Liver (tissue), 9 donors: ENCODE data around the gene KIAA1217. TPM values are rescaled to one million over a fixed set of nuclear protein-coding genes. Genes with fewer than 3 reads are reported as not detected.
A peak's percentile ranks its signal among the peaks of the same experiment; 100 is the strongest.

Experiments
- DNase-seq: peaks from one replicate; pipeline ENCODE4 v3.0.0-alpha.2; 2017; ENCODE audit warnings: low spot score
- H3K27ac ChIP-seq, 2 donors: one replicate each; pipeline ENCODE4 v1.7.0; 2013; ENCODE audit warnings: inconsistent platforms in 2 of 2, low read length in 2 of 2, control low read depth in 1 of 2, low read depth in 1 of 2, mild to moderate bottlenecking in 1 of 2
- H3K27me3 ChIP-seq, 4 donors: one replicate each; pipeline versions ENCODE4 v1.6.1 to v1.7.0; 2013; ENCODE audit warnings: low read length in 3 of 4, inconsistent platforms in 1 of 4, mild to moderate bottlenecking in 1 of 4, moderate library complexity in 1 of 4; ENCODE audit not compliant: control insufficient read depth in 4 of 4, insufficient read depth in 4 of 4
- H3K36me3 ChIP-seq, 4 donors: one replicate each; pipeline versions ENCODE4 v1.6.1 to v1.7.0; 2013; ENCODE audit warnings: low read length in 3 of 4, mild to moderate bottlenecking in 3 of 4, low read depth in 1 of 4, moderate library complexity in 1 of 4; ENCODE audit not compliant: control insufficient read depth in 4 of 4, insufficient read depth in 3 of 4
- H3K4me1 ChIP-seq, 4 donors: one replicate each; pipeline versions ENCODE4 v1.6.1 to v1.7.0; 2013; ENCODE audit warnings: low read length in 3 of 4, mild to moderate bottlenecking in 3 of 4, moderate library complexity in 1 of 4; ENCODE audit not compliant: control insufficient read depth in 4 of 4, insufficient read depth in 4 of 4
- H3K4me3 ChIP-seq, 3 donors: one replicate each; pipeline versions ENCODE4 v1.6.1 to v1.7.0; 2013; ENCODE audit warnings: low read length in 3 of 3, control low read depth in 1 of 3, low read depth in 1 of 3, mild to moderate bottlenecking in 1 of 3
- H3K9ac ChIP-seq, 2 donors: one replicate each; pipeline ENCODE4 v1.7.0; 2013; ENCODE audit warnings: low read length in 2 of 2, mild to moderate bottlenecking in 2 of 2, moderate library complexity in 2 of 2, control low read depth in 1 of 2, low read depth in 1 of 2
- H3K9me3 ChIP-seq, 4 donors: one replicate each; pipeline versions ENCODE4 v1.6.1 to v1.7.0; 2013; ENCODE audit warnings: low read length in 3 of 4; ENCODE audit not compliant: control insufficient read depth in 4 of 4
- EGR1 ChIP-seq, 2 donors: IDR thresholded peaks; 2 replicates each; pipeline ENCODE4 v1.6.1; 2016 to 2018; ENCODE audit warnings: antibody characterized with exemption in 2 of 2, low read depth in 2 of 2
- FOXA1 ChIP-seq: IDR thresholded peaks from 2 replicates; pipeline ENCODE4 v1.6.1; 2016; ENCODE audit warnings: antibody characterized with exemption
- FOXA2 ChIP-seq: IDR thresholded peaks from 2 replicates; pipeline ENCODE4 v1.6.1; 2016; ENCODE audit warnings: antibody characterized with exemption
- GABPA ChIP-seq, 2 donors: IDR thresholded peaks in 1 of 2; conservative IDR thresholded peaks in 1 of 2; 2 replicates each; pipeline ENCODE4 v1.6.1; 2016; ENCODE audit warnings: antibody characterized with exemption in 2 of 2, mild to moderate bottlenecking in 1 of 2, moderate library complexity in 1 of 2
- HNF4A ChIP-seq, 2 donors: conservative IDR thresholded peaks; 2 replicates each; pipeline ENCODE4 v1.6.1; 2016; ENCODE audit warnings: antibody characterized with exemption in 2 of 2, mild to moderate bottlenecking in 2 of 2
- HNF4G ChIP-seq: IDR thresholded peaks from 2 replicates; pipeline ENCODE4 v1.6.1; 2016; ENCODE audit warnings: antibody characterized with exemption
- JUND ChIP-seq, 2 donors: IDR thresholded peaks; 2 replicates each; pipeline ENCODE4 v1.6.1; 2016; ENCODE audit warnings: antibody characterized with exemption in 2 of 2
- NR2F2 ChIP-seq: IDR thresholded peaks from 2 replicates; pipeline ENCODE4 v1.6.1; 2016; ENCODE audit warnings: antibody characterized with exemption
- RAD21 ChIP-seq, 2 donors: IDR thresholded peaks; 2 replicates each; pipeline ENCODE4 v1.6.1; 2016; ENCODE audit warnings: antibody characterized with exemption in 2 of 2, mild to moderate bottlenecking in 2 of 2
- RXRA ChIP-seq, 2 donors: IDR thresholded peaks; 2 replicates each; pipeline ENCODE4 v1.6.1; 2017 to 2018; ENCODE audit warnings: antibody characterized with exemption in 2 of 2, mild to moderate bottlenecking in 1 of 2
- SP1 ChIP-seq: IDR thresholded peaks from 2 replicates; pipeline ENCODE4 v1.6.1; 2018; ENCODE audit warnings: antibody characterized with exemption, mild to moderate bottlenecking
- TAF1 ChIP-seq: conservative IDR thresholded peaks from 2 replicates; pipeline ENCODE4 v1.6.1; 2016; ENCODE audit warnings: antibody characterized with exemption, mild to moderate bottlenecking
- YY1 ChIP-seq: IDR thresholded peaks from 2 replicates; pipeline ENCODE4 v1.6.1; 2016; ENCODE audit warnings: antibody characterized with exemption, mild to moderate bottlenecking
- WGBS: extraction: QIAGEN DNeasy Blood & Tissue Kit; methylation state at CpG from one replicate; pipeline ENCODE4 v1.1.7; 2013; 5-methylcytosine and 5-hydroxymethylcytosine counted together
- polyA plus RNA-seq, 2 donors: library from polyadenylated mRNA; stranded (reverse) in 1 of 2; unstranded in 1 of 2; fragments of 200-250 nt in 1 of 2; fragments of >200 nt in 1 of 2; fragmentation: Nextera tagmentation in 1 of 2; extraction: Ambion mirVana in 1 of 2; gene quantifications; one replicate each; pipeline versions ENCODE4 v1.2.1 to v1.2.3, GENCODE V29; 2013 to 2015
- total RNA-seq, 2 donors: library from RNA; depleted of rRNA; stranded (reverse); fragments of >200 nt; gene quantifications; one replicate each; pipeline ENCODE4 v1.2.3, GENCODE V29; 2014
- TF ChIP-seq, protein P1 (sequence below): IDR thresholded peaks from 2 replicates; pipeline ENCODE4 v1.6.1; 2016; ENCODE audit warnings: antibody characterized with exemption
- TF ChIP-seq, protein P2 (sequence below): fragments of 150-350 bp; IDR thresholded peaks from 2 replicates; pipeline ENCODE4 v1.5.1; 2017; ENCODE audit warnings: improper control_type of control experiment, low read depth, low read length; ENCODE audit not compliant: missing input control
- TF ChIP-seq, protein P3 (sequence below): IDR thresholded peaks from 2 replicates; pipeline ENCODE4 v1.6.1; 2016; ENCODE audit warnings: antibody characterized with exemption, mild to moderate bottlenecking
- TF ChIP-seq, protein P4 (sequence below): IDR thresholded peaks from 2 replicates; pipeline ENCODE4 v1.6.1; 2016; ENCODE audit warnings: antibody characterized with exemption
- TF ChIP-seq, protein P5 (sequence below): IDR thresholded peaks from 2 replicates; pipeline ENCODE4 v1.6.1; 2016; ENCODE audit warnings: antibody characterized with exemption
- donor health status: healthy.
- donor health status: healthy.
- donor health status: healthy.
- donor health status: healthy.
- donor health status: healthy.

Gene KIAA1217
- total and polyA plus RNA-seq, 4 donors = 4.5 to 12.8 (median 6.8) TPM

DNA sequence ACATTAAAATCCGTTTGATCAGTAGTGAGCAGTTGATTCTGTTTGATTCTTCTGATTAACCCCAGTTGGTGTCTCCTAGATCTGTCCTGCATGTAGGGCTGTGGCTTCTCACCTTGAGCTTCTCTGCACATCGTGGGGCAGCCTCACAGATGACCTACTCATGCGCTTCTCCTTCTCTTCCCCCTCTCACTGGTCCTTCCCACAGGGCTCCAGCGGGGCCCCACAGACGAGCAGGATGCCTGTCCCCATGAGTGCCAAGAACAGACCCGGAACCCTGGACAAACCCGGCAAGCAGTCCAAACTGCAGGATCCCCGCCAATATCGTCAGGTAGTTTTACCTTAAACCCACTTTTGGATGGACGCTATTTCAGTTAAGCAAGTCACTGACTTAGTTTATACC lies 335.8 kb downstream of the KIAA1217 start:
- peak; percentile 25 for DNase-seq
- 96% methylated on average over 10 of the region's 10 CpGs for WGBS
- Histone ChIP-seq H3K9ac (no peak overlapping the region), H3K4me1 (no peaks in the 10 kb centered on the region), H3K27ac (no peak overlapping the region), H3K27me3 (no peaks in the 10 kb centered on the region), H3K9me3 (no peaks in the 10 kb centered on the region), H3K4me3 (no peak overlapping the region), H3K36me3 (peaks cover 8 to 64% (median 48%) of the 10 kb centered on the region in 4 donors)
- TF ChIP-seq, protein P1, sequence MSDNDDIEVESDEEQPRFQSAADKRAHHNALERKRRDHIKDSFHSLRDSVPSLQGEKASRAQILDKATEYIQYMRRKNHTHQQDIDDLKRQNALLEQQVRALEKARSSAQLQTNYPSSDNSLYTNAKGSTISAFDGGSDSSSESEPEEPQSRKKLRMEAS = no peak
- TF ChIP-seq JUND (IDR thresholded peaks at IDR 0.05) = no peak
- TF ChIP-seq, protein P2, sequence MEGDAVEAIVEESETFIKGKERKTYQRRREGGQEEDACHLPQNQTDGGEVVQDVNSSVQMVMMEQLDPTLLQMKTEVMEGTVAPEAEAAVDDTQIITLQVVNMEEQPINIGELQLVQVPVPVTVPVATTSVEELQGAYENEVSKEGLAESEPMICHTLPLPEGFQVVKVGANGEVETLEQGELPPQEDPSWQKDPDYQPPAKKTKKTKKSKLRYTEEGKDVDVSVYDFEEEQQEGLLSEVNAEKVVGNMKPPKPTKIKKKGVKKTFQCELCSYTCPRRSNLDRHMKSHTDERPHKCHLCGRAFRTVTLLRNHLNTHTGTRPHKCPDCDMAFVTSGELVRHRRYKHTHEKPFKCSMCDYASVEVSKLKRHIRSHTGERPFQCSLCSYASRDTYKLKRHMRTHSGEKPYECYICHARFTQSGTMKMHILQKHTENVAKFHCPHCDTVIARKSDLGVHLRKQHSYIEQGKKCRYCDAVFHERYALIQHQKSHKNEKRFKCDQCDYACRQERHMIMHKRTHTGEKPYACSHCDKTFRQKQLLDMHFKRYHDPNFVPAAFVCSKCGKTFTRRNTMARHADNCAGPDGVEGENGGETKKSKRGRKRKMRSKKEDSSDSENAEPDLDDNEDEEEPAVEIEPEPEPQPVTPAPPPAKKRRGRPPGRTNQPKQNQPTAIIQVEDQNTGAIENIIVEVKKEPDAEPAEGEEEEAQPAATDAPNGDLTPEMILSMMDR = no peak
- TF ChIP-seq, protein P3, sequence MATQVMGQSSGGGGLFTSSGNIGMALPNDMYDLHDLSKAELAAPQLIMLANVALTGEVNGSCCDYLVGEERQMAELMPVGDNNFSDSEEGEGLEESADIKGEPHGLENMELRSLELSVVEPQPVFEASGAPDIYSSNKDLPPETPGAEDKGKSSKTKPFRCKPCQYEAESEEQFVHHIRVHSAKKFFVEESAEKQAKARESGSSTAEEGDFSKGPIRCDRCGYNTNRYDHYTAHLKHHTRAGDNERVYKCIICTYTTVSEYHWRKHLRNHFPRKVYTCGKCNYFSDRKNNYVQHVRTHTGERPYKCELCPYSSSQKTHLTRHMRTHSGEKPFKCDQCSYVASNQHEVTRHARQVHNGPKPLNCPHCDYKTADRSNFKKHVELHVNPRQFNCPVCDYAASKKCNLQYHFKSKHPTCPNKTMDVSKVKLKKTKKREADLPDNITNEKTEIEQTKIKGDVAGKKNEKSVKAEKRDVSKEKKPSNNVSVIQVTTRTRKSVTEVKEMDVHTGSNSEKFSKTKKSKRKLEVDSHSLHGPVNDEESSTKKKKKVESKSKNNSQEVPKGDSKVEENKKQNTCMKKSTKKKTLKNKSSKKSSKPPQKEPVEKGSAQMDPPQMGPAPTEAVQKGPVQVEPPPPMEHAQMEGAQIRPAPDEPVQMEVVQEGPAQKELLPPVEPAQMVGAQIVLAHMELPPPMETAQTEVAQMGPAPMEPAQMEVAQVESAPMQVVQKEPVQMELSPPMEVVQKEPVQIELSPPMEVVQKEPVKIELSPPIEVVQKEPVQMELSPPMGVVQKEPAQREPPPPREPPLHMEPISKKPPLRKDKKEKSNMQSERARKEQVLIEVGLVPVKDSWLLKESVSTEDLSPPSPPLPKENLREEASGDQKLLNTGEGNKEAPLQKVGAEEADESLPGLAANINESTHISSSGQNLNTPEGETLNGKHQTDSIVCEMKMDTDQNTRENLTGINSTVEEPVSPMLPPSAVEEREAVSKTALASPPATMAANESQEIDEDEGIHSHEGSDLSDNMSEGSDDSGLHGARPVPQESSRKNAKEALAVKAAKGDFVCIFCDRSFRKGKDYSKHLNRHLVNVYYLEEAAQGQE = no peak
- TF ChIP-seq, protein P4, sequence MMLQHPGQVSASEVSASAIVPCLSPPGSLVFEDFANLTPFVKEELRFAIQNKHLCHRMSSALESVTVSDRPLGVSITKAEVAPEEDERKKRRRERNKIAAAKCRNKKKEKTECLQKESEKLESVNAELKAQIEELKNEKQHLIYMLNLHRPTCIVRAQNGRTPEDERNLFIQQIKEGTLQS = no peak
- TF ChIP-seq EGR1 (IDR thresholded peaks at IDR 0.05; ENCODE audit: low read depth in 2 of 2) = no peak
- no peak for TF ChIP-seq RXRA (IDR thresholded peaks at IDR 0.05)
- no peak for TF ChIP-seq SP1
- no peak for TF ChIP-seq YY1
- no peak for TF ChIP-seq GABPA (IDR thresholded peaks at IDR 0.05 in 1 of 2, conservative IDR thresholded peaks at IDR 0.05 in 1 of 2)
- no peak for TF ChIP-seq FOXA2
- TF ChIP-seq FOXA1 = no peak
- TF ChIP-seq TAF1 = no peak
- TF ChIP-seq NR2F2 = no peak
- no peak for TF ChIP-seq RAD21 (IDR thresholded peaks at IDR 0.05)
- no peak for TF ChIP-seq HNF4A (conservative IDR thresholded peaks at IDR 0.05)
- TF ChIP-seq HNF4G = no peak
- TF ChIP-seq, protein P5, sequence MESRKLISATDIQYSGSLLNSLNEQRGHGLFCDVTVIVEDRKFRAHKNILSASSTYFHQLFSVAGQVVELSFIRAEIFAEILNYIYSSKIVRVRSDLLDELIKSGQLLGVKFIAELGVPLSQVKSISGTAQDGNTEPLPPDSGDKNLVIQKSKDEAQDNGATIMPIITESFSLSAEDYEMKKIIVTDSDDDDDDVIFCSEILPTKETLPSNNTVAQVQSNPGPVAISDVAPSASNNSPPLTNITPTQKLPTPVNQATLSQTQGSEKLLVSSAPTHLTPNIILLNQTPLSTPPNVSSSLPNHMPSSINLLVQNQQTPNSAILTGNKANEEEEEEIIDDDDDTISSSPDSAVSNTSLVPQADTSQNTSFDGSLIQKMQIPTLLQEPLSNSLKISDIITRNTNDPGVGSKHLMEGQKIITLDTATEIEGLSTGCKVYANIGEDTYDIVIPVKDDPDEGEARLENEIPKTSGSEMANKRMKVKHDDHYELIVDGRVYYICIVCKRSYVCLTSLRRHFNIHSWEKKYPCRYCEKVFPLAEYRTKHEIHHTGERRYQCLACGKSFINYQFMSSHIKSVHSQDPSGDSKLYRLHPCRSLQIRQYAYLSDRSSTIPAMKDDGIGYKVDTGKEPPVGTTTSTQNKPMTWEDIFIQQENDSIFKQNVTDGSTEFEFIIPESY = no peak
